PC-9 (cell line): ENCODE data around the gene CALN1.

ENCODE experiments used
- EZH2 ChIP-seq: fragments of 200-600 bp; sonication (generic); IDR thresholded peaks from 2 replicates; pipeline ENCODE4 v1.8.0; 2017; ENCODE audit warnings: antibody characterized with exemption, low read depth
- TF ChIP-seq, protein P1 (sequence below): fragments of 200-600 bp; sonication (generic); conservative IDR thresholded peaks from 2 replicates; pipeline ENCODE4 v1.6.1; 2017; ENCODE audit warnings: mixed run types, antibody characterized with exemption, mild to moderate bottlenecking, moderate library complexity

DNA sequence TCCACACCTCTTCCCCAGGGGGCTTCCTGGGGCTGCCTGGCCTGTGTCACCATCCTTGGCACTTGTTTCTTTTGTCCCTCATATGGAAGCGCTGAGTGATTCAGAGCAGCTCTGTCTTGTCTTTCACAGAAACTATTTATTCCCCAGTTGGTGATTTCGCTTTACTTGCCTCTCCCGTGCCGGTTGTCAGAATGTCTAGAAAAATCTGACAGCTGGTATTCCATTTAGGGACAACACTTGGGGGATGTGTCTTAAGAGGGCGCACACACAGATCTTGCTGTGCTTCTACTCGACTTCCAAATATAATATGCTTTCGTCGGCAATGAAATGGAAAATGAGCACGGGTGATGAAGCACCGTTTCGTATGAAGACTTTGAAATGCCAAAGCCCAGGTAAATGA is 611.8 kb downstream of the CALN1 start:
- TF ChIP-seq EZH2, result no peak
- TF ChIP-seq, protein P1, sequence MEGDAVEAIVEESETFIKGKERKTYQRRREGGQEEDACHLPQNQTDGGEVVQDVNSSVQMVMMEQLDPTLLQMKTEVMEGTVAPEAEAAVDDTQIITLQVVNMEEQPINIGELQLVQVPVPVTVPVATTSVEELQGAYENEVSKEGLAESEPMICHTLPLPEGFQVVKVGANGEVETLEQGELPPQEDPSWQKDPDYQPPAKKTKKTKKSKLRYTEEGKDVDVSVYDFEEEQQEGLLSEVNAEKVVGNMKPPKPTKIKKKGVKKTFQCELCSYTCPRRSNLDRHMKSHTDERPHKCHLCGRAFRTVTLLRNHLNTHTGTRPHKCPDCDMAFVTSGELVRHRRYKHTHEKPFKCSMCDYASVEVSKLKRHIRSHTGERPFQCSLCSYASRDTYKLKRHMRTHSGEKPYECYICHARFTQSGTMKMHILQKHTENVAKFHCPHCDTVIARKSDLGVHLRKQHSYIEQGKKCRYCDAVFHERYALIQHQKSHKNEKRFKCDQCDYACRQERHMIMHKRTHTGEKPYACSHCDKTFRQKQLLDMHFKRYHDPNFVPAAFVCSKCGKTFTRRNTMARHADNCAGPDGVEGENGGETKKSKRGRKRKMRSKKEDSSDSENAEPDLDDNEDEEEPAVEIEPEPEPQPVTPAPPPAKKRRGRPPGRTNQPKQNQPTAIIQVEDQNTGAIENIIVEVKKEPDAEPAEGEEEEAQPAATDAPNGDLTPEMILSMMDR, result no peak
